Rectal smooth muscle tissue (tissue), 1 donor: ENCODE measurements around the gene TRIM69.
"Not testable (repeated sequence)": the region's sequence is repeated elsewhere in the genome, so short reads cannot be mapped to it uniquely, and the experiment has no call there.

Experiments
- H3K27ac ChIP-seq: one replicate; pipeline ENCODE4 v1.7.0; 2013; ENCODE audit warnings: low read depth, low read length, inconsistent platforms
- H3K27me3 ChIP-seq: one replicate; pipeline ENCODE4 v1.7.0; 2013; ENCODE audit warnings: low read length; ENCODE audit not compliant: control insufficient read depth, insufficient read depth
- H3K36me3 ChIP-seq: one replicate; pipeline ENCODE4 v1.7.0; 2013; ENCODE audit warnings: low read length; ENCODE audit not compliant: control insufficient read depth, insufficient read depth
- H3K4me1 ChIP-seq: one replicate; pipeline ENCODE4 v1.7.0; 2013; ENCODE audit warnings: low read length; ENCODE audit not compliant: control insufficient read depth, insufficient read depth
- H3K4me3 ChIP-seq: one replicate; pipeline ENCODE4 v1.7.0; 2013; ENCODE audit warnings: low read length
- H3K9ac ChIP-seq: one replicate; pipeline ENCODE4 v1.7.0; 2013; ENCODE audit warnings: low read length

The TRIM69 gene

DNA sequence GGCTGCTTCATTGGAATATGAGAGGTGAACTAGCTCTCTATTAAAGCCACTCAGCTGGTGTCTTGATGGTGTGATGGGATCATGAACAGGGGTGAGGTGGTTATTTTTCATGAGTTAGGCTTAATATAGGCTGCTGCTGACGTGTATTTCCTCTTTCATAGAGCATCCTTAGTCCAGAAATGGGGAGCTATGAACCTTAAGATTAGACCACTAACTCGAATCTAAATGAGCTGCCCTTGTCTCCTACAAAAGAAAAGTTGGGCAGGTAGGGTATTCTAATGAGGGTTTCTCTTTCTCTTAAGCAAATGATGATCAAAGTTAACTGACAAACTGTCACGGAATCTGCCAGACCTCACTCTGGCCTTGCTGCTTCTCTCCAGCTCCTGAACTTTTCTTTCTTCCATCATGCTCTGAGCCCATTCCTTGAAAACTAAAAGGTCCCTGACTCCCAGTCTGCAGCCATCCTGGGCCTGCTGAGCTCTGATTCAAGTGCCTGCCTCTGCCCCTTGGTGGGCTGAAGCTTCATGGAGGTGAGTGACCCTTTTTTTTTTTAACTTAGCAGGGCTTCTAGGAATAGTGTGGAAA, at the start of gene TRIM69:
TSS of gene TRIM69 (plus strand) at position 348 of the 585 bp plus-strand sequence. CDS start at position 525, 177 bp downstream.
- H3K9ac ChIP-seq = no peak within 1 kb of the TSS
- H3K4me1 ChIP-seq = peaks cover 5% of the 10 kb centered on the region
- H3K27me3 ChIP-seq = no peaks in the 10 kb centered on the region
- H3K27ac ChIP-seq = peak within 1 kb of the TSS; percentile 25
- H3K4me3 ChIP-seq = no peak within 1 kb of the TSS
- no peaks in the 10 kb centered on the region for H3K36me3 ChIP-seq

- H3K27ac ChIP-seq, H3K4me3 ChIP-seq, H3K36me3 ChIP-seq, H3K4me1 ChIP-seq, H3K27me3 ChIP-seq, H3K9ac ChIP-seq: not testable (repeated sequence)
Measured at GRCh38 chr15:44689318-44689717, 47.0 kb upstream of the TRIM69 start.

GRCh38 chr15:44690245-44690644, 46.1 kb upstream of the TRIM69 start:
- not testable (repeated sequence) for H3K27me3 ChIP-seq, H3K4me1 ChIP-seq, H3K9ac ChIP-seq, H3K27ac ChIP-seq, H3K36me3 ChIP-seq, H3K4me3 ChIP-seq

DNA sequence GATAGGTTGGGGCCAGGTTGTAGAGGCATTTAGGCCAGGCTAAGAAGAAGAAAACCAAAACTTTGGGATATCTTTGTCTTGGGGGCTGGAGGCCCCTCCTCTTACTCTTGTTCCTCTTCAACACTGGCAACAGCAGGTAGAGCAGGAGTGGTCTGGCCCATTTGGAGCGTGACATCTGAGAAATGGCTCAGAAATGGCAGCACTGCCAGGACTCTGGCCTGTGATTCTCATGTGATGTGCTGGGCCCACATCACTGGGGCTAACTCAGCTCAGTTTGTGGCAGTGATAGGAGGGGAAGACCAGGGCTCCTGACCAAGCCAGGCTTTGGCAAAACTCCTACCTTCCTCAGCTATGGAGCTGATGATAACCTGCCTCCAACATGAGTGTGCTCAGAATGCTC, 43.7 kb upstream of the TRIM69 start:
- no peaks in the 10 kb centered on the region for H3K27me3 ChIP-seq
- H3K4me3 ChIP-seq = no peak overlapping the region
- no peak overlapping the region for H3K27ac ChIP-seq
- no peaks in the 10 kb centered on the region for H3K36me3 ChIP-seq
- H3K9ac ChIP-seq = no peak overlapping the region
- no peaks in the 10 kb centered on the region for H3K4me1 ChIP-seq

- H3K4me1 ChIP-seq = no peaks in the 10 kb centered on the region
- no peak overlapping the region for H3K4me3 ChIP-seq
- H3K36me3 ChIP-seq = no peaks in the 10 kb centered on the region
- no peaks in the 10 kb centered on the region for H3K27me3 ChIP-seq
- H3K27ac ChIP-seq = no peak overlapping the region
- no peak overlapping the region for H3K9ac ChIP-seq
Measured at GRCh38 chr15:44694416-44694815, 41.9 kb upstream of the TRIM69 start.

DNA sequence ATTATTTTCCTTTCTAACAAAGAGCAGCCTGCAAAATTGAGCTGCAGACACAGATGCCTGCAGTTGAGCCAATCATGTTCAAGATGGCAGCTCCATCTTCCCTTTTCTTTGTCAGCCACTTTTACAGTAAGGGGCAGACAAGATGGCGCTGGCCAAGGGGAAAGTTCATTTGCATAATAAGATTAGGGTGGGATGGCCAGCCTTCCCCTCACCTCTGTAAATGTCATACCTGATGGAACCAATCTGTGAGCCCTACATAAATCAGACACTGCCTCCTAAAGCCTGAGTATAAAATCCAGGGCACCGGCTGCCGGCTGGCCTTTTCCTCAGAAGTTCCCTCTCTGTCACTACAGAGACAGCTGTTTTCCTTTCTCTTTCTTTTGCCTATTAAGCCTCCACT, 41.0 kb upstream of the TRIM69 start:
- H3K27me3 ChIP-seq = no peaks in the 10 kb centered on the region
- no peak overlapping the region for H3K9ac ChIP-seq
- no peaks in the 10 kb centered on the region for H3K36me3 ChIP-seq
- no peak overlapping the region for H3K27ac ChIP-seq
- H3K4me3 ChIP-seq = no peak overlapping the region
- H3K4me1 ChIP-seq = no peaks in the 10 kb centered on the region

GRCh38 chr15:44697014-44697413, 39.3 kb upstream of the TRIM69 start:
- Histone ChIP-seq H3K4me3 (no peak overlapping the region), H3K27me3 (no peaks in the 10 kb centered on the region), H3K4me1 (no peaks in the 10 kb centered on the region), H3K9ac (no peak overlapping the region), H3K27ac (no peak overlapping the region), H3K36me3 (no peaks in the 10 kb centered on the region)

GRCh38 chr15:44698641-44699040, 37.7 kb upstream of the TRIM69 start:
- Histone ChIP-seq H3K4me1 (no peaks in the 10 kb centered on the region), H3K27me3 (no peaks in the 10 kb centered on the region), H3K27ac (no peak overlapping the region), H3K36me3 (no peaks in the 10 kb centered on the region), H3K4me3 (no peak overlapping the region), H3K9ac (no peak overlapping the region)

- not testable (repeated sequence) for H3K36me3 ChIP-seq, H3K27ac ChIP-seq, H3K27me3 ChIP-seq, H3K4me1 ChIP-seq, H3K9ac ChIP-seq, H3K4me3 ChIP-seq
Measured at GRCh38 chr15:44700676-44701075, 35.7 kb upstream of the TRIM69 start.

DNA sequence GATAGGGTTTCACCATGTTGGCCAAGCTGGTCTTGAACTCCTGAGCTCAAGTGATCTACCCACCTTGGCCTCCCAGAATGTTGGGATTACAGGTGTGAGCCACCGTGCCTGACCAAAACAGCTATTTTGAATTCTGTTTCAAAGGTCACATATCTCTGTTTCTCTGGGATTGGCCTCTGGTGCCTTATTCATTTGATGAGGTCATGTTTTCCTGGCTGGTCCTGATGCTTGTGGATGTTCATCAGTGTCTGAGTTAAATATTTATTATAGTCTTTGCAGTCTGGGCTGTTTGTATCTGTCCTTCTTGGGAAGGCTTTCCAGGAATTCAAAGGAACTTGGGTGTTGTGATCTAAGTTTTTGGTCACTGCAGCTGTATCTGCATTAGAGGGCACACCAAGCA, 30.3 kb upstream of the TRIM69 start:
- Histone ChIP-seq H3K36me3 (no peaks in the 10 kb centered on the region), H3K9ac (no peak overlapping the region), H3K27ac (no peak overlapping the region), H3K4me3 (no peak overlapping the region), H3K27me3 (no peaks in the 10 kb centered on the region), H3K4me1 (no peaks in the 10 kb centered on the region)

GRCh38 chr15:44706401-44706800, 29.9 kb upstream of the TRIM69 start:
- Histone ChIP-seq H3K9ac (no peak overlapping the region), H3K27me3 (no peaks in the 10 kb centered on the region), H3K36me3 (no peaks in the 10 kb centered on the region), H3K4me1 (no peaks in the 10 kb centered on the region), H3K27ac (no peak overlapping the region), H3K4me3 (no peak overlapping the region)

GRCh38 chr15:44706946-44707636, 29.2 kb upstream of the TRIM69 start:
- H3K27me3 ChIP-seq = no peaks in the 10 kb centered on the region
- no peaks in the 10 kb centered on the region for H3K36me3 ChIP-seq
- no peak overlapping the region for H3K9ac ChIP-seq
- no peak overlapping the region for H3K4me3 ChIP-seq
- H3K4me1 ChIP-seq = no peaks in the 10 kb centered on the region
- H3K27ac ChIP-seq = no peak overlapping the region
